Liver (tissue), 9 donors: ENCODE data around the gene CENPU. TPM values are rescaled to one million over a fixed set of nuclear protein-coding genes. Genes with fewer than 3 reads are reported as not detected.

Source experiments
- DNase-seq: peaks from one replicate; pipeline ENCODE4 v3.0.0-alpha.2; 2017; ENCODE audit warnings: low spot score
- H3K27ac ChIP-seq, 2 donors: one replicate each; pipeline ENCODE4 v1.7.0; 2013; ENCODE audit warnings: inconsistent platforms in 2 of 2, low read length in 2 of 2, control low read depth in 1 of 2, low read depth in 1 of 2, mild to moderate bottlenecking in 1 of 2
- H3K27me3 ChIP-seq, 4 donors: one replicate each; pipeline versions ENCODE4 v1.6.1 to v1.7.0; 2013; ENCODE audit warnings: low read length in 3 of 4, inconsistent platforms in 1 of 4, mild to moderate bottlenecking in 1 of 4, moderate library complexity in 1 of 4; ENCODE audit not compliant: control insufficient read depth in 4 of 4, insufficient read depth in 4 of 4
- H3K36me3 ChIP-seq, 4 donors: one replicate each; pipeline versions ENCODE4 v1.6.1 to v1.7.0; 2013; ENCODE audit warnings: low read length in 3 of 4, mild to moderate bottlenecking in 3 of 4, low read depth in 1 of 4, moderate library complexity in 1 of 4; ENCODE audit not compliant: control insufficient read depth in 4 of 4, insufficient read depth in 3 of 4
- H3K4me1 ChIP-seq, 4 donors: one replicate each; pipeline versions ENCODE4 v1.6.1 to v1.7.0; 2013; ENCODE audit warnings: low read length in 3 of 4, mild to moderate bottlenecking in 3 of 4, moderate library complexity in 1 of 4; ENCODE audit not compliant: control insufficient read depth in 4 of 4, insufficient read depth in 4 of 4
- H3K4me3 ChIP-seq, 3 donors: one replicate each; pipeline versions ENCODE4 v1.6.1 to v1.7.0; 2013; ENCODE audit warnings: low read length in 3 of 3, control low read depth in 1 of 3, low read depth in 1 of 3, mild to moderate bottlenecking in 1 of 3
- H3K9ac ChIP-seq, 2 donors: one replicate each; pipeline ENCODE4 v1.7.0; 2013; ENCODE audit warnings: low read length in 2 of 2, mild to moderate bottlenecking in 2 of 2, moderate library complexity in 2 of 2, control low read depth in 1 of 2, low read depth in 1 of 2
- H3K9me3 ChIP-seq, 4 donors: one replicate each; pipeline versions ENCODE4 v1.6.1 to v1.7.0; 2013; ENCODE audit warnings: low read length in 3 of 4; ENCODE audit not compliant: control insufficient read depth in 4 of 4
- ATF3 ChIP-seq: IDR thresholded peaks from 2 replicates; pipeline ENCODE4 v1.6.1; 2016; ENCODE audit warnings: antibody characterized with exemption
- CTCF ChIP-seq: fragments of 150-350 bp; IDR thresholded peaks from 2 replicates; pipeline ENCODE4 v1.5.1; 2017; ENCODE audit warnings: improper control_type of control experiment, low read depth, low read length; ENCODE audit not compliant: missing input control
- EGR1 ChIP-seq, 2 donors: IDR thresholded peaks; 2 replicates each; pipeline ENCODE4 v1.6.1; 2016 to 2018; ENCODE audit warnings: antibody characterized with exemption in 2 of 2, low read depth in 2 of 2
- FOXA1 ChIP-seq: IDR thresholded peaks from 2 replicates; pipeline ENCODE4 v1.6.1; 2016; ENCODE audit warnings: antibody characterized with exemption
- FOXA2 ChIP-seq: IDR thresholded peaks from 2 replicates; pipeline ENCODE4 v1.6.1; 2016; ENCODE audit warnings: antibody characterized with exemption
- GABPA ChIP-seq, 2 donors: IDR thresholded peaks in 1 of 2; conservative IDR thresholded peaks in 1 of 2; 2 replicates each; pipeline ENCODE4 v1.6.1; 2016; ENCODE audit warnings: antibody characterized with exemption in 2 of 2, mild to moderate bottlenecking in 1 of 2, moderate library complexity in 1 of 2
- HNF4A ChIP-seq, 2 donors: conservative IDR thresholded peaks; 2 replicates each; pipeline ENCODE4 v1.6.1; 2016; ENCODE audit warnings: antibody characterized with exemption in 2 of 2, mild to moderate bottlenecking in 2 of 2
- HNF4G ChIP-seq: IDR thresholded peaks from 2 replicates; pipeline ENCODE4 v1.6.1; 2016; ENCODE audit warnings: antibody characterized with exemption
- JUND ChIP-seq, 2 donors: IDR thresholded peaks; 2 replicates each; pipeline ENCODE4 v1.6.1; 2016; ENCODE audit warnings: antibody characterized with exemption in 2 of 2
- MAX ChIP-seq: IDR thresholded peaks from 2 replicates; pipeline ENCODE4 v1.6.1; 2016; ENCODE audit warnings: antibody characterized with exemption
- NR2F2 ChIP-seq: IDR thresholded peaks from 2 replicates; pipeline ENCODE4 v1.6.1; 2016; ENCODE audit warnings: antibody characterized with exemption
- RAD21 ChIP-seq, 2 donors: IDR thresholded peaks; 2 replicates each; pipeline ENCODE4 v1.6.1; 2016; ENCODE audit warnings: antibody characterized with exemption in 2 of 2, mild to moderate bottlenecking in 2 of 2
- REST ChIP-seq: IDR thresholded peaks from 2 replicates; pipeline ENCODE4 v1.6.1; 2016; ENCODE audit warnings: antibody characterized with exemption, mild to moderate bottlenecking
- RXRA ChIP-seq, 2 donors: IDR thresholded peaks; 2 replicates each; pipeline ENCODE4 v1.6.1; 2017 to 2018; ENCODE audit warnings: antibody characterized with exemption in 2 of 2, mild to moderate bottlenecking in 1 of 2
- SP1 ChIP-seq: IDR thresholded peaks from 2 replicates; pipeline ENCODE4 v1.6.1; 2018; ENCODE audit warnings: antibody characterized with exemption, mild to moderate bottlenecking
- TAF1 ChIP-seq: conservative IDR thresholded peaks from 2 replicates; pipeline ENCODE4 v1.6.1; 2016; ENCODE audit warnings: antibody characterized with exemption, mild to moderate bottlenecking
- YY1 ChIP-seq: IDR thresholded peaks from 2 replicates; pipeline ENCODE4 v1.6.1; 2016; ENCODE audit warnings: antibody characterized with exemption, mild to moderate bottlenecking
- ZBTB33 ChIP-seq: IDR thresholded peaks from 2 replicates; pipeline ENCODE4 v1.6.1; 2016; ENCODE audit warnings: antibody characterized with exemption
- WGBS: extraction: QIAGEN DNeasy Blood & Tissue Kit; methylation state at CpG from one replicate; pipeline ENCODE4 v1.1.7; 2013; 5-methylcytosine and 5-hydroxymethylcytosine counted together
- polyA plus RNA-seq, 2 donors: library from polyadenylated mRNA; stranded (reverse) in 1 of 2; unstranded in 1 of 2; fragments of 200-250 nt in 1 of 2; fragments of >200 nt in 1 of 2; fragmentation: Nextera tagmentation in 1 of 2; extraction: Ambion mirVana in 1 of 2; gene quantifications; one replicate each; pipeline versions ENCODE4 v1.2.1 to v1.2.3, GENCODE V29; 2013 to 2015
- total RNA-seq, 2 donors: library from RNA; depleted of rRNA; stranded (reverse); fragments of >200 nt; gene quantifications; one replicate each; pipeline ENCODE4 v1.2.3, GENCODE V29; 2014
- donor health status: healthy.
- donor health status: healthy.
- donor health status: healthy.
- donor health status: healthy.
- donor health status: healthy.

CENPU gene
- total and polyA plus RNA-seq, 4 donors = 1.2 to 22.0 (median 1.8) TPM

- Histone ChIP-seq H3K4me1 (no peaks in the 10 kb centered on the region), H3K9me3 (no peaks in the 10 kb centered on the region), H3K4me3 (no peak overlapping the region), H3K9ac (no peak overlapping the region), H3K27me3 (no peaks in the 10 kb centered on the region), H3K36me3 (no peaks in the 10 kb centered on the region), H3K27ac (no peak overlapping the region)
- 99% methylated on average over 4 of the region's 4 CpGs for WGBS
- no peak for TF ChIP-seq REST
- no peak for TF ChIP-seq RXRA (IDR thresholded peaks at IDR 0.05)
- no peak for TF ChIP-seq FOXA2
- no peak for TF ChIP-seq EGR1 (IDR thresholded peaks at IDR 0.05; ENCODE audit: low read depth in 2 of 2)
- no peak for TF ChIP-seq MAX
- TF ChIP-seq JUND (IDR thresholded peaks at IDR 0.05) = no peak
- no peak for TF ChIP-seq SP1
- no peak for TF ChIP-seq GABPA (IDR thresholded peaks at IDR 0.05 in 1 of 2, conservative IDR thresholded peaks at IDR 0.05 in 1 of 2)
- no peak for TF ChIP-seq CTCF
- TF ChIP-seq RAD21 (IDR thresholded peaks at IDR 0.05) = no peak
- no peak for TF ChIP-seq ZBTB33
- no peak for TF ChIP-seq FOXA1
- no peak for TF ChIP-seq HNF4G
- TF ChIP-seq NR2F2 = no peak
- no peak for DNase-seq
These were observed 34.0 kb downstream of the CENPU start for GRCh38 chr4:184699941-184700340.

- Histone ChIP-seq H3K4me1 (no peaks in the 10 kb centered on the region), H3K36me3 (no peaks in the 10 kb centered on the region), H3K27me3 (no peaks in the 10 kb centered on the region), H3K9me3 (no peaks in the 10 kb centered on the region), H3K27ac (no peak overlapping the region), H3K9ac (no peak overlapping the region), H3K4me3 (no peak overlapping the region)
- WGBS = 95% methylated on average over 3 of the region's 3 CpGs
- no peak for DNase-seq
- no peak for TF ChIP-seq GABPA (IDR thresholded peaks at IDR 0.05 in 1 of 2, conservative IDR thresholded peaks at IDR 0.05 in 1 of 2)
- no peak for TF ChIP-seq YY1
- TF ChIP-seq SP1 = no peak
- no peak for TF ChIP-seq ZBTB33
- TF ChIP-seq TAF1 = no peak
- no peak for TF ChIP-seq HNF4G
- no peak for TF ChIP-seq FOXA1
- TF ChIP-seq MAX = no peak
- TF ChIP-seq FOXA2 = no peak
- no peak for TF ChIP-seq JUND (IDR thresholded peaks at IDR 0.05)
- TF ChIP-seq HNF4A (conservative IDR thresholded peaks at IDR 0.05) = no peak
- TF ChIP-seq NR2F2 = no peak
- TF ChIP-seq REST = no peak
- no peak for TF ChIP-seq RAD21 (IDR thresholded peaks at IDR 0.05)
- no peak for TF ChIP-seq EGR1 (IDR thresholded peaks at IDR 0.05; ENCODE audit: low read depth in 2 of 2)
- no peak for TF ChIP-seq ATF3
These were observed 35.9 kb downstream of the CENPU start for GRCh38 chr4:184697956-184698355.
